ENCODE measurements around the gene ATP6V1B1.
A peak's percentile ranks its signal among the peaks of the same experiment; 100 is the strongest.

The ATP6V1B1 gene

GRCh38 chr2:70977605-70978205 is 42.0 kb downstream of the ATP6V1B1 start:
- peak in 1 of 2 experiments; percentile 35 for DNase-seq

GRCh38 chr2:70978341-70979179 is 42.9 kb downstream of the ATP6V1B1 start, which contains the start of gene ANKRD53:
TSS of gene ANKRD53 (plus strand) at chr2:70978630. CDS start at chr2:70978646, 16 bp downstream.
- DNase-seq = no peak

GRCh38 chr2:70979180-70979488 is 43.4 kb downstream of the ATP6V1B1 start:
- no peak for DNase-seq

GRCh38 chr2:70979626-70980025 is 43.9 kb downstream of the ATP6V1B1 start:
- DNase-seq = no peak

DNA sequence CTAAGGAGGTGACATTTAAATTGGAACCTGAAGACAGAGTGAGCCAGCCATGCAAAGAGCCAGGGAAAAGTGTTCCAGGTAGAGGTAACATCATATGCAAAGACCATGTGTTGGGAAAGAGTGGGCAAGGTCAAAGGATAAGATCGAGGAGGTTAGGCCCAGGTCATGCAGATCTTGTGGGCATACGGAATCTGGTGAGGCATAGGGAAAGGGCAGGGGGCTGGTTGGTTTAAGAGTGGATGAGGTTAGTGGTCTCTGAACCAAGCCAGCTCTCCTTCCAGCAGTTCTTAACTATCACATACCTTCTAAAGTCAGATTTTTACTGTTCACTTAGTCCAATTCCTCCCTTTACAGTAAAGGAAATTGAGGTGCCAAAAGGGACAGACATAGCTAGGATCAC is 45.7 kb downstream of the ATP6V1B1 start:
- no peak for DNase-seq

DNA sequence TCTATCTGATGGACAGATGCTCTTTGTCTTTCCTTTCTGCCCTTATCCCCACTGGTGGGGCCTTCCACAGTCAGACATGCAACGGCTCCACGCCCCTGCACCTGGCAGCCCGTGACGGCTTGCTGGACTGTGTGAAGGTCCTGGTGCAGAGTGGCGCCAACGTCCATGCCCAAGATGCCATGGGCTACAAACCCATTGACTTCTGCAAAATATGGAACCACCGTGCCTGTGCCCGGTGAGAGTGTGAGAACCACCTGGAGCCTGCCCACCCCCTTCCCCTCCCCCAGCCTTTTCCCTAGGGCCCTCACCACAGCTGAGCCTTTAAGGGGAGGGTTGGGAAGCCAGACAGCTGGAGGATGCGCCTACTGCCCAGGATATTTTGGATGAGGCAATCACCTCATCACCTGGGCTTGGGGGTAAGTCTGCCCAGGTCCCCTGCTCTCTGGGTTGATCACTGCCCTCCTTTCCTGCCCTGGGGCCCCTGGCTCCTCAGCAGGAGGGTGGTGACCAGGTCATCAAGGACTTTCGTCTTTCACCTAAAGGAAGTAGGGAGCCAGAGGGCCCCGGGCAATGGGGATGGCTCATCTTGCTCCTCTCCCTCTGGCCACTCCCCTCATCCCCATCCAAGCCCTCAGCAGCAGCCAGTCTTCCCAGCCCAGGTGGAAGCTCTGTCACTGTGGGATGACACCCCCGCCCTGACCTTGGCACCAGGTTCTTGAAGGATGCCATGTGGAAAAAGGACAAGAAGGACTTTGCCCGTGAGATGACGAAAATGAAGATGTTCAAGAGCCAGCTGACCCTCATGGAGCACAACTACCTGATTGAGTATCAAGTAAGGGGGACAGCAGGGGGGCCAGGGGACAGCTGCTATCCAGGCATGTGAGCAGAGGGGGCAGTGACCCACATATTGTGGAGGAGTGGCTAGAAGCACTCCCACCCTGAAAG is 46.4 kb downstream of the ATP6V1B1 start:
- no peak for DNase-seq

- no peak for DNase-seq
Observed at GRCh38 chr2:70982971-70983370, 47.3 kb downstream of the ATP6V1B1 start.

DNA sequence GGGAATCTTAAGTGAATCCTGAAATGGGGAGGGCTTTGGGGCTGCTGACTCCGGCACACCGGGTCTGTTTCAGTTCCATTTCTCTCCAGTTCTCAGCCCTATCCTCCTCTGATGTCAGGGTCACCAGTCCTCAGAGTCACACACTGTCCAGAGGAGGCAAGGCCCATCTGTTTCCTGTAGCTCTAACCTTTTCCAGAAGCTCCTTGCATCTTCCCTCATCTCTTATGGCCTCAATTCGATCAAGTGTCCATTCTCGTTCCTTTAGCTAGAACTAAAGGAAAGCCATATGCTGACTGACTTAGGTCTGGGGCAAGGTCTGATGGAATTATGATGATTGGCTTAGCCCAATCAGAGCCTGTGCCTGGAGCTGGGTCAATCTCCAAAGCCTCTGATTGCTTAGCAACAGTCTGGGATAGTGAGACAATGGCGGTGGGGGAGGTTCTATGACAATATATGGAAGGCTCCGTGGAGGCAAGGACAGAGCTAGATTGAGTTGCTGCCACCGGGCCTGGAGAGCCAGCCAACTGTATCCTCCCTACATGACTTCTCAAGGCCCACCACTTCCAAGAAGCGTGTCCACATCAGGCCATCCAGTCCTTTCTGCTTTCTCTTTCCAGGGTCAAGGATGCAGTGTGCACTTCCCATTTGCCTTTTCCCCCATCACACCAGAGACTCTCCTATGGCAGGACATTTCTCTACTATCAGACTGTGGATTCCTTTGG is 48.0 kb downstream of the ATP6V1B1 start:
- no peak for DNase-seq

DNA sequence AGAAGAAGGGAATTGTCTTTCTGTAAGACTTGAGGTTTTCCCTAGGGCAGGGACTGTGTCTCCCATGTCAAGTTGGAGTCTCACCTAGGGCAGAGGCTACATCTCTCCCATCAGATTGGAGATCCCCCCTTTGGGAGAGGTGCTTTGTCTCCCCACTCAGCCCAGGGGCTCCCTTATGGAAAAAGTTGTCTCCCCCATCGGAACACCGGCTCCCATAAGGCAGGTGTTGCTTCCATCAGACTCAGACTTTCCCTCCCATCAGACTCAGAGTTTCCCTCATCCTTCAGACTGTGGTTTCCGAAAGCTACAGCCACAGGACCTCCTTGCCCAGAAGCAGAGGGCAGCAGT is 48.5 kb downstream of the ATP6V1B1 start:
- DNase-seq = no peak

DNA sequence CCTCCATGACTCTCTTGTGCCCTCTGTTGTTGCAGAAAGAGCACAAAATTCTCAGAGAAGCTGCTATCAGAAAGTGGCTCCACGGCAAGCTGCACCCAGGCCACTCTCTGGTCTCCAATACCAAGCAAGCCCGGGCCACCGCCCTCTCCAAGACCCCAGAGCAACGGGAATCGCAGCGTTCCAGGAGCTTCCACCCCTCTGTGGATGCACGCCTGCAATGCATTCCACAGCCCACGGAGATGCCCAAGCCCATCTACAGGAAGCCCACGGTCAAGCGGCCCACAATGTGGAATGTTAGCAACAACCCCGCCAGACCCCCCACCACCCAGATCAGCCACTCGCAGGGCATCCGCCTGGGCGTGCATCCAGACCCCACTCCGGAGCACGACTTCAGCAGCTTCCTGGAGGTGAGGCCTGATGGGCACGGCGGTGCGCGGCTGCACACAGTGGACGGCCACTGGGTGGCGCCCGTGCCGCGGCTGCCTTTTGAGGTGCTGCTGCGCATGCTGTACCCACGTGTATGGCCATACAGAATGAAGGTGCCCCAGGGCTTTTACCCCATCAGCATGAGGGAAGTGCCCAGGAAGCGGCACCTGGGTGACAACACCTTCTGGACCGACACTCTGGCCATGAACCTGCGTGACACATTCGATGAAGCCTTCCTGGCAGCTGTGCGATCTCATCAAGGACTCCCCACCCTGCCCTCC is 49.0 kb downstream of the ATP6V1B1 start:
- DNase-seq = no peak

DNA sequence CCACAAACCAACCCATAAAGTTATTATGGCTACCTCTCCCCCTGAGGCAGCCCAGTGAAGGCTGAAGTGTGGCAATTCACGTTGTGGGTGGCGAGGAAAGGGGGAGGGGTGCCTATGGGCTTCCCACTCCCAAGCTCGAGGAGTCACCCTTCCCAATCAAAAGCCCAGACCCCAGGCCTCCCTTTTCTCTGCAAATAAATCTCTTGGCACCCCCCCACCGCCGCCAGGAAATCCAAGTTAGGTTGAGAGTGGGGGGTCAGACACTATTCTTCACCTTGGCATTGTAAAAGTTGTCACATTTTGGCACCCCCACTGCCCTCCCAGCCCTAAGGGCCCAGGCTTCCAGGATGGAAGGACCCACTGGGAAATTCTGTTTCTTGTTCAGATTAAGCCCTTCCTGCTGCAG is 49.6 kb downstream of the ATP6V1B1 start:
- DNase-seq = no peak

- no peak for DNase-seq
Observed at GRCh38 chr2:70985956-70986355, 50.3 kb downstream of the ATP6V1B1 start.

GRCh38 chr2:70986499-70987189 is 50.9 kb downstream of the ATP6V1B1 start:
- no peak for DNase-seq

GRCh38 chr2:70987386-70987785 is 51.7 kb downstream of the ATP6V1B1 start:
- DNase-seq = no peak

- no peak for DNase-seq
Observed at GRCh38 chr2:70988151-70988550, 52.5 kb downstream of the ATP6V1B1 start.

DNA sequence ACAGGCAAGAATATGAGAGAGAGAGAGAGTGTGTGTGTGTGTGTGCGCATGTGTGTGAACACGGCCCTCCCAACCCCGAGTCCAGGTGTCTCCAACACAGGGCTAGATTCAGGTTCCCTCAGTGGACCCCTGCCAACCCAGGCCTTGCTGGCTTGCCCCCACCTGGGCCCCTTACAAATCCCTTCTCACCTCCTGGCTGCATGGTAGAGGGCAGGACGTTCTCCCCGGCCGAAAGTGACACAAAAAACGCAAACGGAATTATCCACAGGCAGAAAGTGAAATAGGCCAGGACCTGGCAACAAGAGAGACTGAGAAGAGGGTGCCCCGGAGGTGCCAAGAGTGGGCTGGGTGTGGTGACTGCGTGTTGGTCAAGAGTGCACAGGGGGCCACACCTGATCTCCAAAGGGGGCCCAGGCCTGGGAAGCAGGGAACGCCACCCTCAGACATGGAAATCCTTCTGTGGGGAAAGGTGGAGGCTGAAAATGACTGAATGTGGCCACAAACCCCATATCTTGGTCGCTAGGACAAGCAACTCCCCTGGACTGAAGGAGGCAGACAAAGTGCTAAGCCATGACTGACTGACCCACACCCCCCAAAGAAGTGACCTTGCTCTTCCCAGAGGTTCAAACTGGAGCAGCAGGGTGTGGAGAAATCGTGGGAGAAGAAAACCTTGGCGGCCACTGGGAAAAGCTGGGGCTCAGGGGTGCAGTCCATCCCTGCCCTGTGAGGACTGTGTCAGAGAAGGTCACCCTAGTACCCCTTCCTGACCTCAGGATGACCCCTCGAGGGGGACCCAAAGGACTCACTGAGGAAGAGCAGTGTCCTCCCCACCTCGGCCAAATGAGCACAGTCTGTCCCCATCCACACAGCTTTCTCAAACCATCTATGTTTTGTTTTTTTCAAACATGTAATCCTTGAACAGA is 53.3 kb downstream of the ATP6V1B1 start:
- no peak for DNase-seq

GRCh38 chr2:70990216-70990615 is 54.5 kb downstream of the ATP6V1B1 start:
- DNase-seq = no peak

GRCh38 chr2:70991142-70991541 is 55.4 kb downstream of the ATP6V1B1 start:
- no peak for DNase-seq

DNA sequence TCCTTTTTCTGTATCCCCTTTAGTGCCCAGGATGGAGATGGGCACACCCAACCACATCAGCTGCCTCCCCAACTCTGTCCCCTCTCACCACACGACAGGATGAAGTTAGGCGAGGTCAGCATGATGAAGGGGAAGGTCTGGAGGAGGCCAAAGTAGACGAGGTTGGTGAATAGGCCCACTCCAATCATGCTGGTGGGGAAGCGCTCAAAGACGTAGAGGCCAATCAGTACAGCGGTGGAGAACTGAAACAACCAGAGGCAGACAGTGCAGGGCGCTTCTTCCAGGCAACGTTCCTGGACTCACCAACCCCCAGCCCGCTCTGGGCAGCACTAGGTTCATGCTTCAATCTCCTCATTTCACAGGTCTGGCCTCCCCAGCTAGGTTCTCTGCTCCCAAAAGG is 56.0 kb downstream of the ATP6V1B1 start:
- DNase-seq = no peak

Measured in NCI-H2081 (cell line).